GDM1 (cell line): ENCODE measurements around the gene ADA.

ENCODE experiments used
- DNase-seq: peaks from one replicate; lab custom pipeline; 2025; lab: John Stamatoyannopoulos, UW

Gene ADA

GRCh38 chr20:44624152-44624551 is 27.3 kb downstream of the ADA start:
- DNase-seq = no peak

DNA sequence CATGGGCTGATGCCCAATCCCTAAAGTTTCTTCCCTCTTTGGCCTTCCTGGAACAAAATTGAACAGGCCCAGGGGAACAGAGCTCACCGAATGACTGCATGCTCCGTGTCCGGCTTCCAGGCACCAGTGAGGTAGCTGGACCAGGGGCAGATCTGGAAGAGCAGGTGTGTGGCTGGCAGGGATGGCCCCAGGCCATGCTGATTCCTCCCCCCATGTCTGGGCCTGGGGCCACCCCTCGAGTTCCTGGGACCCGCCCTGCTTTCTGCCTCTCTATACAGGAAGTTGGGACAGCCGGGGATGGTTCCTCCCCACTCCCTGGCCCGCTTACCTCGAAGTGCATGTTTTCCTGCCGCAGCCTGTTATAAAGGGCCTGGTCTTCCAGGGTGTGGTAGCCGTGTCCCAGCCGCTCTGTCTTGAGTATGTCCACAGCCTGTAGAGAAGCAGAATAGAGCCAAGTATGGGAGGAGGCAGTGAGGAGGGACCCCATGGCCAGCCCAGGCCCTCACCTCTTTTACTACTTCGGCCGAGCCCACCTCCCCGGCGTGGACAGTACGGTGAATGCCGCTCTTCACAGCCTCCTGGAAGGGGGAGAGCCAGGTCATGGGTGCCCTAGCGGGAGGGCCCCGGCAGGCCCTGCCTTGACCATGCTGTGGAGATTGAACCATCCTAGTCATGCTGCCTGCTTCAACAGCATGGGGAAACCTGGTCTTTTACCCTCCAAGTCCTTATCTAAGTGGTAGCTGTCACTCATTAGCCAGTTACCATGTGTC is 28.8 kb downstream of the ADA start:
- no peak for DNase-seq

DNA sequence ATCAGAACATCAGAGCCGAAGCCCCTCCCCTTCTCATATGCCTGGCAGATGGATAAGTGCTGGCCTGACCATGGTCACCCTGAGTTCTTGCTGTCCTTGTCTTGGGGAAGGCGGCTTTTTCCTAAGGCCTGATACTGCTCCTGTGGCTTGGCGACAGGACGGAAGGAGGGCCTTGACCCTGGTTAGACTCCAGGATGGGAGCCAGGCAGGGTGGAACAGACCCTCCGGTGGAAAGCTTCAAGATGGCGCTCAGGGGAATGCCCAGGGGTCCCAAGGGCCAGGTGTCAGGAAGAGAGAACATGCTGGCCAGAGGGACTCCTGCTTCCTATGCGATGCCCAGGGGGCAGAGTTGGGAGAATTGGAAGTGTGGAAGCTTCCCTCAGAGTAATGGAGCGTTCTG is 29.6 kb downstream of the ADA start:
- no peak for DNase-seq

- DNase-seq = no peak
Observed at GRCh38 chr20:44621325-44621724, 30.2 kb downstream of the ADA start.

GRCh38 chr20:44620030-44620429 is 31.5 kb downstream of the ADA start:
- DNase-seq = no peak

GRCh38 chr20:44619294-44619693 is 32.2 kb downstream of the ADA start:
- DNase-seq = no peak

- no peak for DNase-seq
Observed at GRCh38 chr20:44618318-44618731, 33.2 kb downstream of the ADA start.

GRCh38 chr20:44616604-44616964 is 34.9 kb downstream of the ADA start:
- no peak for DNase-seq

GRCh38 chr20:44615876-44616603 is 35.5 kb downstream of the ADA start:
- DNase-seq = no peak

- DNase-seq = no peak
Observed at GRCh38 chr20:44615169-44615791, 36.2 kb downstream of the ADA start.

- DNase-seq = no peak
Observed at GRCh38 chr20:44614525-44614924, 37.0 kb downstream of the ADA start.

- no peak for DNase-seq
Observed at GRCh38 chr20:44613575-44613974, 37.9 kb downstream of the ADA start.

DNA sequence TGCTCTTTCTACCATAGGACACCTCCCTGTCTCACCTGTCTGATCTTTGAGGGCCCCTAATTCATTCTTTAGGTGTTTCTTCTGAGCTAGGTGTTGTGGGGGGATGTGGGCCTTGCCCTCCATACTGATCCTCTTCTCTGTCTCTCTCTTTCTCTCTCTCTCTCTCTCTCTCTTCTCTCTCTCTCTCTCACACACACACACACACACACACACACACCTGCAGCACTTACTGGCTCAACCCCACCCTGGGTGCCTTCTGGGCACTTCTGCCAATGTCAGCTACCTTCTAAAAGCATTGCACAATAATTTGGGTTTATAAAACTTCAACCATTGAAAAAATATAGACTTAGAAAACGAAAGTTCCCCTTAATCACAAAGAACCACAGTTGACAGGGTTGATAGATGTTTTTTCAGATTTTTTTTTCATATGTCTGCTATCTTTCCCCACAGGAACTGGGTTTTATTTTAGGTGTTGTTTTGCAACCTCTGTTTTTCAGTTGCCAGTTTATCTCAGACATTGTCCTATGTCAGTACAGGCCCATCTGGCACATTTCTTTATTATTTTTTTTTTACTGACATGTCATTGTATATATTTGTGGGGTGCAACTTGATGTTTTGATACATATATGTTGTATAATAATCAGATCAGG is 41.1 kb downstream of the ADA start:
- no peak for DNase-seq

DNA sequence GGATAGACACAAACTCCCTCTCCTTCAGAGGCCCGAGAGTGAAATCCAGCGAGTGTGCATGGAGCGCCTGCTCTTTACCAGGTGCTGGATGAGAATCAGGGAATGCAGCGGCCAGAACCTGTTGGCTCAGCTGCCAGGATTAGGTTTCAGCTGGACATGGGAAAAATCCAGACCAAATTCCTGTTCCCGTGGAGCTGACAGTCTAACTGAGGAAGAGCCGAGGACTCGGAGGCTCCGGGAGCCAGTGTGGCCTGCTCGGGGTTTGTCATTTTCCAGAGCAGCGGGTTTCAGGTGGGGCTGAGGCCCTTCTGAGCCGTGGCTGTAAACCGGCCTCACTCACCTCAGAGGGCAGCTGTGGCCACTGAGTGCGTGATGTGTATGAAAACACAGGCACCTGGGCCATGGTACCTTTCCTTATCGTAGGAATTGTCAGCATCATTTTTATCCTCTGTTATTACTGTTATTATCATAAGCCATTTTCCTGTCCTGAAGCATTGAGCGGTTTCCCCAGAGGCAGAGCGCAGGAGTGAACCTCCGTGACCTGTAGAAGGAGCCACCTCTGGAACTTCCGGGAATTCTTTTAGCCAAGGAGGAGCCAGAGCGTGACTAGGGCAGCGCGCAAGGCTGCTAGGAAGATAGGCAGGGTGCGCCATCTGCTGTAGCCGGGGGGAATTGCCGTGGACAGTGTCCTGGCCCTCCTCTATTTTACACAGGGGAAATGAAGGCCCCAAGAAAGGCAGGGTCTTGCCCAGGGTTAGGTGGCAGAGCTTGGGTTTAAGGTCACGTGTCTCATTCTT is 41.8 kb downstream of the ADA start:
- peak; percentile 71 for DNase-seq

- no peak for DNase-seq
Observed at GRCh38 chr20:44609006-44609515, 42.4 kb downstream of the ADA start.

- no peak for DNase-seq
Observed at GRCh38 chr20:44606725-44607441, 44.6 kb downstream of the ADA start.

GRCh38 chr20:44603327-44603726 is 48.2 kb downstream of the ADA start:
- no peak for DNase-seq

DNA sequence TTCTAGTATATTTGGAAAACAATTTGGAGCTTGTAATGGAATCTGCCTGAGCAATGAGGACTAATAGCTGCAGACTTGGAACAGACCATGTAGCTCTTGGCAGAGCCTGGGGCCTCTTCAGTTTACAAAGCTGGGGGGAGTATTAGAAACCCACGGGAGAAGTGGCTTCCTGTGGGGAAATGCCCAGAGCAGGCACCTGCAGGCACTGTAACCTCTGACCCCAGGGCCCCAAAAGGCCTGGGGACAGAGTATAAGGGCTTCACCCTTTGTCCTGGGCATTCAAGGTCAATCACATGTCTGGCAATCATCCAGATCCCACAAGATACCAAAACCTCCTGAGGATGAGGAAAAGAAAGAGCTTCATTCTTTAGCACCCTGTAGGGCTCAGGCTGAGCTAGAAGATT is 49.7 kb downstream of the ADA start:
- no peak for DNase-seq

DNA sequence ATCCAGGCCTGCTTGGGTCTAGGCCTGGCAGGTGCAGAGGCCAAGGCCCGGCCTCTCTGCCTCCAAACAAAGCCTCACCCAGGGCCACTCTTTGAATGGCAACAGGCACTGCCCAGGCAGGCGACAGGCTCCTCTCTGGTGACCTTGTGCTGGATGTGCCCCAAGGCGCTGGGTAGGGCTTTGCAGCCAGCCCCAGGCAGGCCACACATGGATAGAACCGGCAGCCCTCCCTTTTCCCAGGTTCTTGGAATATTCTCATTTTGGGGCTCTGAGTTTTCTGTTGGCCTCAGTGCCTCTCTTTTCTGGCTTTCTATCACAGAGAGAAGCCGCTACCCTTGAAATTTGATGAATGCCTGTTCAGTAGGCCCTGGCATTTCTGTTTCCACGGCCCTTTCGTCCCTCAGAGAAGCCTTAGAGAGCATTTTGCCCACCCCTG is 50.2 kb downstream of the ADA start:
- DNase-seq = no peak

GRCh38 chr20:44600758-44601201 is 50.7 kb downstream of the ADA start:
- DNase-seq = no peak

DNA sequence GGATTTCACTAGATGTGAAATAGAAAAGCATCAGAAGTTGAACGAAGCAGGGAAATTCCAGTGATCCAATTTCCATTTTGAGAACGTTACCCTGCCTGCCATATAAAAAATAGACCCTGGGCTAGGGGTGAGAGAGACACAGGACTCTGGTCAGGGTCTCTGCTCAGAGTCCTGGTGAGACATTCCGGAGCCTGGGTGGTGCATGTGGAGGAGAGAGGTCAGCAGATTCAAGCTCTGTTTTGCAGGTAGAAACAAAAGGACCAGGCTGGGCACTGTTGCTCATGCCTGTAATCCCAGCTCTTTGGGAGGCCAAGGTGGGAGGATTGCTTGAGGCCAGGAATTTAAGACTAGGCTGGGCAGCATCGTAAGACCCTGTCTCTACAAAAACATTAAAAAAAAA is 51.2 kb downstream of the ADA start:
- DNase-seq = no peak
